A549 (cell line): ENCODE data around the gene VPS13D.

Experiments used
- CBX8 ChIP-seq: fragments of 200-600 bp; sonication (generic); IDR thresholded peaks from 2 replicates; pipeline ENCODE4 v1.6.1; 2016
- CHD2 ChIP-seq: fragments of 150-350 bp; IDR thresholded peaks from 2 replicates; pipeline ENCODE4 v1.6.1; 2014; ENCODE audit warnings: low read length; ENCODE audit not compliant: partially characterized antibody
- CTCF ChIP-seq: fragments of >200 bp; sonication (Bioruptor Twin); formaldehyde crosslinking; IDR thresholded peaks from 3 replicates; pipeline ENCODE4 v1.5.1; 2016
- ESRRA ChIP-seq: fragments of 150-350 bp; IDR thresholded peaks from 2 replicates; pipeline ENCODE4 v1.6.1; 2014; ENCODE audit warnings: mild to moderate bottlenecking, low read length, borderline replicate concordance
- FOSL2 ChIP-seq, 2 experiments: fragments of 450-650 bp in 1 of 2; fragments of >200 bp in 1 of 2; sonication (Bioruptor Twin) in 1 of 2; formaldehyde crosslinking; IDR thresholded peaks; 2 replicates each; pipeline versions ENCODE4 v1.5.0 to v1.6.1; 2016 to 2020; ENCODE audit warnings: mild to moderate bottlenecking in 1 of 2, moderate library complexity in 1 of 2
- GATA3 ChIP-seq: IDR thresholded peaks from 2 replicates; pipeline ENCODE4 v1.6.1; 2012; ENCODE audit warnings: borderline replicate concordance
- JUN ChIP-seq, 2 experiments: fragments of >200 bp; sonication (Bioruptor Twin); formaldehyde crosslinking; IDR thresholded peaks; 2 replicates in 1 of 2; 3 replicates in 1 of 2; pipeline ENCODE4 v1.6.1; 2016 to 2017
- MYC ChIP-seq: IDR thresholded peaks from 2 replicates; pipeline ENCODE4 v1.6.1; 2012; ENCODE audit warnings: mild to moderate bottlenecking, inconsistent platforms, low read length, improper control_type of control experiment, borderline replicate concordance
- POLR2A ChIP-seq: IDR thresholded peaks from 2 replicates; pipeline ENCODE4 v1.6.1; 2012; ENCODE audit warnings: mild to moderate bottlenecking, low read length
- RAD21 ChIP-seq, 2 experiments: fragments of >200 bp in 1 of 2; sonication (Bioruptor Twin) in 1 of 2; formaldehyde crosslinking in 1 of 2; IDR thresholded peaks in 1 of 2; conservative IDR thresholded peaks in 1 of 2; 2 replicates in 1 of 2; 3 replicates in 1 of 2; pipeline ENCODE4 v1.6.1; 2012 to 2018; ENCODE audit warnings: inconsistent platforms in 1 of 2
- TFCP2L1 ChIP-seq: fragments of 250-450 bp; sonication (Bioruptor Pico); IDR thresholded peaks from 2 replicates; pipeline ENCODE4 v1.5.0; 2021; ENCODE audit warnings: mild to moderate bottlenecking

DNA sequence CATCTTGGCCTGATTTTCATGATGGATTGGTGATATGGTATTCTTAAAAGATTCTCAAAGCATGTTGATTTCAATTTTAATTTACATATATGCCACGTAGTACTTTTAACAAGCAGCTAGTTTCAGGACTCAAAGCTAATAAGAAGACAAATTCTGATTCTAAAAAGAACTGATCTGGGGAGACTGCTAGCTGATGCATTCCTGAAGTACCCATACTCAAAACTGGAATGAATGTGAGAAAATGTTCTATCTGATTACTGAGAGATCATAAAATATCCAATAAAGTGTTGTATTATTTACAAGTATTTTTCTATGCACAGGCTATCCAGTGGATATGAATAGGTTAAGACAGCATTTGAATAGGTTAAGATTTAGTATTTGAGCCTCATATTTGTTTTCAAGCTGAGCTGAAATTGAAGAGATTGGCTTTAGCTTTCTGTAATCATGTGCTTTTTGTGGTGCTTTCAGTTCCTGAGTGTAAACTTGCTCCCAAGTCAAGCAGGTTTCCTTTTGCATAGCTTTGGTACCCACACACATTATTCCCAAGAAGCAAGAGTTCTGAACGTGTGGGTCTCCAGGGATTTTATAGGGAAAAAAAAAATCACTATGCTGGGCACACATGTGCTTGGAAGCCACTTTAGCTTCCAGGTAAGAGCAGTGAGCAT, 114.1 kb downstream of the VPS13D start:
- TF ChIP-seq POLR2A (no peak), CTCF (no peak), GATA3 (no peak), MYC (no peak), TFCP2L1 (CRISPR knock-in tag) (no peak), RAD21 (conservative IDR thresholded peaks at IDR 0.05 in 1 of 2, IDR thresholded peaks at IDR 0.05 in 1 of 2) (no peak), CHD2 (no peak), CBX8 (no peak), FOSL2 (IDR thresholded peaks at IDR 0.05) (no peak), FOSL2 (CRISPR knock-in tag; IDR thresholded peaks at IDR 0.05) (no peak), JUN (IDR thresholded peaks at IDR 0.05) (no peak), ESRRA (no peak)
